HepG2 (cell line): Measurements from ENCODE around the gene TSHZ2. TPM values are rescaled to one million over a fixed set of nuclear protein-coding genes. Genes with fewer than 3 reads are reported as not detected.

Experiments
- AGO2 ChIP-seq: fragments of 200-400 bp; formaldehyde crosslinking; optimal IDR thresholded peaks from 2 replicates; pipeline ENCODE3; 2017; ENCODE audit warnings: mild to moderate bottlenecking, low read depth, low read length, moderate library complexity
- AHR ChIP-seq: IDR thresholded peaks from 2 replicates; pipeline ENCODE4 v1.6.1; 2018; ENCODE audit warnings: missing genetic modification reagents, missing compliant biosample characterization
- BHLHE40 ChIP-seq: IDR thresholded peaks from 2 replicates; pipeline ENCODE4 v1.6.1; 2011; ENCODE audit warnings: low read length, improper control_type of control experiment
- GABPA ChIP-seq, 2 experiments: IDR thresholded peaks; 2 replicates each; pipeline ENCODE4 v1.6.1; 2011 to 2016; ENCODE audit warnings: low read depth in 2 of 2, low read length in 1 of 2, missing biosample characterization in 1 of 2, missing genetic modification characterization in 1 of 2
- IRF2 ChIP-seq: IDR thresholded peaks from 2 replicates; pipeline ENCODE4 v1.6.1; 2018; ENCODE audit warnings: missing genetic modification reagents, missing compliant biosample characterization
- KAT8 ChIP-seq: IDR thresholded peaks from 2 replicates; pipeline ENCODE4 v1.6.1; 2016; ENCODE audit warnings: missing genetic modification reagents, missing compliant biosample characterization
- KDM1A ChIP-seq: IDR thresholded peaks from 2 replicates; pipeline ENCODE4 v1.6.1; 2016; ENCODE audit warnings: missing compliant biosample characterization
- KLF16 ChIP-seq, 2 experiments: sonication (generic) in 1 of 2; formaldehyde crosslinking in 1 of 2; IDR thresholded peaks; 2 replicates each; pipeline versions ENCODE4 v1.6.1 to v1.8.0; 2016 to 2023; ENCODE audit warnings: missing genetic modification reagents in 2 of 2, missing compliant biosample characterization in 1 of 2
- MAFK ChIP-seq, 2 experiments: IDR thresholded peaks in 1 of 2; conservative IDR thresholded peaks in 1 of 2; 2 replicates each; pipeline ENCODE4 v1.6.1; 2011; ENCODE audit warnings: improper control_type of control experiment in 2 of 2, low read length in 2 of 2
- MEIS1 ChIP-seq: sonication (generic); formaldehyde crosslinking; IDR thresholded peaks from 2 replicates; pipeline ENCODE4 v1.9.0; 2021; ENCODE audit warnings: mild to moderate bottlenecking, missing genetic modification reagents, moderate library complexity, borderline replicate concordance
- MIER3 ChIP-seq: IDR thresholded peaks from 2 replicates; pipeline ENCODE4 v1.6.1; 2016; ENCODE audit warnings: missing compliant biosample characterization, borderline replicate concordance
- MYC ChIP-seq: sonication (generic); formaldehyde crosslinking; IDR thresholded peaks from 2 replicates; pipeline ENCODE4 v1.9.0; 2021; ENCODE audit warnings: missing genetic modification reagents, borderline replicate concordance
- PHF5A ChIP-seq: IDR thresholded peaks from one replicate; pipeline ENCODE4 v1.6.1; 2018; ENCODE audit warnings: low read depth, missing genetic modification reagents; ENCODE audit not compliant: unreplicated experiment
- RARA ChIP-seq: IDR thresholded peaks from 2 replicates; pipeline ENCODE4 v1.6.1; 2016; ENCODE audit warnings: missing genetic modification reagents, missing compliant biosample characterization
- SIX4 ChIP-seq: sonication (generic); formaldehyde crosslinking; IDR thresholded peaks from 2 replicates; pipeline ENCODE4 v1.4.0; 2020; ENCODE audit warnings: missing genetic modification reagents
- TEAD2 ChIP-seq: sonication (generic); formaldehyde crosslinking; IDR thresholded peaks from 2 replicates; pipeline ENCODE4 v1.9.0; 2021; ENCODE audit warnings: missing genetic modification reagents
- TGIF2 ChIP-seq: IDR thresholded peaks from 2 replicates; pipeline ENCODE4 v1.6.1; 2016; ENCODE audit warnings: control low read depth, missing compliant biosample characterization
- THAP11 ChIP-seq: IDR thresholded peaks from 2 replicates; pipeline ENCODE4 v1.6.1; 2016; ENCODE audit warnings: missing biosample characterization, missing genetic modification reagents
- ZNF563 ChIP-seq: sonication (generic); formaldehyde crosslinking; IDR thresholded peaks from 2 replicates; pipeline ENCODE4 v1.8.0; 2022; ENCODE audit warnings: mild to moderate bottlenecking, moderate library complexity, missing genetic modification reagents
- ZNF589 ChIP-seq: sonication (generic); formaldehyde crosslinking; conservative IDR thresholded peaks from 2 replicates; pipeline ENCODE4 v1.8.0; 2022; ENCODE audit warnings: mild to moderate bottlenecking, moderate library complexity, missing genetic modification reagents
- ZNF879 ChIP-seq: sonication (generic); formaldehyde crosslinking; IDR thresholded peaks from 2 replicates; pipeline ENCODE4 v1.8.1; 2023; ENCODE audit warnings: missing genetic modification reagents
- ZSCAN9 ChIP-seq: IDR thresholded peaks from 2 replicates; pipeline ENCODE4 v1.6.1; 2016; ENCODE audit warnings: borderline replicate concordance
- polyA plus RNA-seq, 8 experiments: library from polyadenylated mRNA; depleted of rRNA in 3 of 8; stranded (reverse) in 7 of 8; unstranded in 1 of 8; fragments of >200 nt; fragmentation: Illumina TruSeq in 4 of 8; extraction: Trizol in 4 of 8; gene quantifications; 2 replicates each; pipeline versions ENCODE4 v1.2.1 to v1.2.3, GENCODE V29; 2011 to 2016; ENCODE audit warnings: low read depth in 4 of 8, missing spikeins in 1 of 8, mixed read lengths in 1 of 8; ENCODE audit not compliant: insufficient read depth in 1 of 8
- total RNA-seq, 5 experiments: library from RNA; depleted of rRNA; stranded (reverse); fragments of >200 nt; fragmentation: Illumina TruSeq; extraction: Trizol; gene quantifications; 2 replicates each; pipeline ENCODE4 v1.2.3, GENCODE V29; 2016; ENCODE audit warnings: low read depth in 1 of 5
- TF ChIP-seq, protein P1 (sequence below): sonication (generic); formaldehyde crosslinking; IDR thresholded peaks from 2 replicates; pipeline ENCODE4 v1.8.1; 2023; ENCODE audit warnings: mild to moderate bottlenecking, missing genetic modification reagents
- TF ChIP-seq, protein P2 (sequence below): sonication (generic); formaldehyde crosslinking; IDR thresholded peaks from 2 replicates; pipeline ENCODE4 v1.4.0; 2020; ENCODE audit warnings: missing genetic modification reagents

Gene TSHZ2
- total and polyA plus RNA-seq, 2 of the 13 experiments (the other 11 are each of a cell fraction or from before 2014, with no cell fraction given) = 0.01 TPM; not detected in 1

DNA sequence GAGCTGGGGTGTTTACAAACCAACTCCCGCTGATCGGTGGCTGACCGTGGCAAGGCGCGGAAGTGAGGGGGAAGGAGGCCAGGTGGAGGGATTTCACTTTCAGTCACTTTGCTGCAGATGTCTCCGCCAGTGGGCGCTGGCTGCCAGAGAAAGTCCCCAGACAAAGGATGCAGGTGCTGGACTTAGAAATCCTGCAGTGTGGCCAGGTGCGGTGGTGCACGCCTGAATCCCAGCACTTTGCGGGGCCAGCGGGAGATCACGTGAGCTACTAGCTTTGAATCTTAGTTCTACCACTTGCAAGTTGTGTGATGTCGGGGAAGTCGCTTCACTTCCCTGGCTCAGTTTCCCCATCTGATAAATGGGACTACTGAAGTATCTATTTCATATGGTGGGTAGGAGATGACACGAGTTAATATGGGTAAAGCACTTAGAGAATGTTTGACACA lies 441.1 kb downstream of the TSHZ2 start (continued):
- TF ChIP-seq KLF16 (CRISPR knock-in tag; IDR thresholded peaks at IDR 0.05) (peak in 1 of 2 experiments; percentile 71; a peak in 2 of 4 replicates), PHF5A (no peak), KDM1A (CRISPR knock-in tag) (0 out of 2 replicates have a peak, but pooled peaks have one; percentile 40), SIX4 (CRISPR knock-in tag) (no peak), KAT8 (peak; percentile 56), MAFK (conservative IDR thresholded peaks at IDR 0.05 in 1 of 2, IDR thresholded peaks at IDR 0.05 in 1 of 2; ENCODE audit: low read length in 2 of 2) (no peak), ZNF563 (CRISPR knock-in tag) (0 out of 2 replicates have a peak, but pooled peaks have one; percentile 48), AHR (CRISPR knock-in tag) (peak; percentile 83; the same call in 1 of the 2 replicates), ZNF879 (no peak), ZNF589 (CRISPR knock-in tag) (no peak), TEAD2 (CRISPR knock-in tag) (0 out of 2 replicates have a peak, but pooled peaks have one; percentile 19), MEIS1 (CRISPR knock-in tag) (no peak), BHLHE40 (peak; percentile 81), THAP11 (peak; percentile 62), MIER3 (CRISPR knock-in tag) (0 out of 2 replicates have a peak, but pooled peaks have one; percentile 39), IRF2 (peak; percentile 67; the same call in 1 of the 2 replicates), TGIF2 (CRISPR knock-in tag) (0 out of 2 replicates have a peak, but pooled peaks have one; percentile 21), RARA (CRISPR knock-in tag) (peak; percentile 43; the same call in 1 of the 2 replicates), GABPA (IDR thresholded peaks at IDR 0.05; ENCODE audit: low read depth, low read length) (no peak), GABPA (CRISPR knock-in tag; IDR thresholded peaks at IDR 0.05; ENCODE audit: low read depth) (peak; percentile 58), MYC (CRISPR knock-in tag) (peak; percentile 58; the same call in 1 of the 2 replicates), ZSCAN9 (CRISPR knock-in tag) (peak; percentile 50; the same call in 1 of the 2 replicates), AGO2 (no peak)
- TF ChIP-seq, protein P1, sequence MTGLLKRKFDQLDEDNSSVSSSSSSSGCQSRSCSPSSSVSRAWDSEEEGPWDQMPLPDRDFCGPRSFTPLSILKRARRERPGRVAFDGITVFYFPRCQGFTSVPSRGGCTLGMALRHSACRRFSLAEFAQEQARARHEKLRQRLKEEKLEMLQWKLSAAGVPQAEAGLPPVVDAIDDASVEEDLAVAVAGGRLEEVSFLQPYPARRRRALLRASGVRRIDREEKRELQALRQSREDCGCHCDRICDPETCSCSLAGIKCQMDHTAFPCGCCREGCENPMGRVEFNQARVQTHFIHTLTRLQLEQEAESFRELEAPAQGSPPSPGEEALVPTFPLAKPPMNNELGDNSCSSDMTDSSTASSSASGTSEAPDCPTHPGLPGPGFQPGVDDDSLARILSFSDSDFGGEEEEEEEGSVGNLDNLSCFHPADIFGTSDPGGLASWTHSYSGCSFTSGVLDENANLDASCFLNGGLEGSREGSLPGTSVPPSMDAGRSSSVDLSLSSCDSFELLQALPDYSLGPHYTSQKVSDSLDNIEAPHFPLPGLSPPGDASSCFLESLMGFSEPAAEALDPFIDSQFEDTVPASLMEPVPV (CRISPR knock-in tag) = 0 out of 2 replicates have a peak, but pooled peaks have one; percentile 15
- TF ChIP-seq, protein P2, sequence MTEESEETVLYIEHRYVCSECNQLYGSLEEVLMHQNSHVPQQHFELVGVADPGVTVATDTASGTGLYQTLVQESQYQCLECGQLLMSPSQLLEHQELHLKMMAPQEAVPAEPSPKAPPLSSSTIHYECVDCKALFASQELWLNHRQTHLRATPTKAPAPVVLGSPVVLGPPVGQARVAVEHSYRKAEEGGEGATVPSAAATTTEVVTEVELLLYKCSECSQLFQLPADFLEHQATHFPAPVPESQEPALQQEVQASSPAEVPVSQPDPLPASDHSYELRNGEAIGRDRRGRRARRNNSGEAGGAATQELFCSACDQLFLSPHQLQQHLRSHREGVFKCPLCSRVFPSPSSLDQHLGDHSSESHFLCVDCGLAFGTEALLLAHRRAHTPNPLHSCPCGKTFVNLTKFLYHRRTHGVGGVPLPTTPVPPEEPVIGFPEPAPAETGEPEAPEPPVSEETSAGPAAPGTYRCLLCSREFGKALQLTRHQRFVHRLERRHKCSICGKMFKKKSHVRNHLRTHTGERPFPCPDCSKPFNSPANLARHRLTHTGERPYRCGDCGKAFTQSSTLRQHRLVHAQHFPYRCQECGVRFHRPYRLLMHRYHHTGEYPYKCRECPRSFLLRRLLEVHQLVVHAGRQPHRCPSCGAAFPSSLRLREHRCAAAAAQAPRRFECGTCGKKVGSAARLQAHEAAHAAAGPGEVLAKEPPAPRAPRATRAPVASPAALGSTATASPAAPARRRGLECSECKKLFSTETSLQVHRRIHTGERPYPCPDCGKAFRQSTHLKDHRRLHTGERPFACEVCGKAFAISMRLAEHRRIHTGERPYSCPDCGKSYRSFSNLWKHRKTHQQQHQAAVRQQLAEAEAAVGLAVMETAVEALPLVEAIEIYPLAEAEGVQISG (CRISPR knock-in tag) = peak; percentile 55
